ENCODE data around the gene NT5M. TPM values are rescaled to one million over a fixed set of nuclear protein-coding genes. Genes with fewer than 3 reads are reported as not detected.

NT5M gene
- total RNA-seq, 2 experiments from 2014 or later = 5.2 to 7.0 TPM

Other genes with a start within 250 kb of the NT5M start
- gene PLD6, start 97.0 kb upstream of the NT5M start, total RNA-seq = 10 to 100 TPM; 22.2 to 23.0 TPM
- 10 to 100 TPM; 22.2 to 25.7 TPM for gene FLCN, start 66.2 kb upstream of the NT5M start, total RNA-seq
- 100 to 1,000 TPM; 136 to 141 TPM for gene COPS3, start 22.1 kb upstream of the NT5M start, total RNA-seq
- gene MED9, start 173.6 kb downstream of the NT5M start, total RNA-seq = 10 to 100 TPM; 14.2 to 16.0 TPM
- gene RASD1, start 193.0 kb downstream of the NT5M start, total RNA-seq = under 1 TPM; 0.42 to 0.61 TPM